Kidney capillary endothelial cell (primary cell): ENCODE results near the gene DGKI.
"Not testable (repeated sequence)": the region's sequence is repeated elsewhere in the genome, so short reads cannot be mapped to it uniquely, and the experiment has no call there.

Experiments
- DNase-seq: peaks from one replicate; pipeline ENCODE4 v3.0.0-alpha.2; 2018; ENCODE audit warnings: low spot score

DGKI gene

GRCh38 chr7:137469858-137470257 is 376.9 kb downstream of the DGKI start:
- DNase-seq: no peak

GRCh38 chr7:137469191-137469811 is 377.5 kb downstream of the DGKI start:
- DNase-seq: no peak

- DNase-seq: no peak
These were observed 383.9 kb downstream of the DGKI start for GRCh38 chr7:137462847-137463246.

GRCh38 chr7:137462074-137462715 is 384.6 kb downstream of the DGKI start:
- peak; percentile 20 for DNase-seq

- DNase-seq: no peak
These were observed 388.4 kb downstream of the DGKI start for GRCh38 chr7:137458399-137458798.

GRCh38 chr7:137454767-137455166 is 392.0 kb downstream of the DGKI start:
- no peak for DNase-seq

- peak; percentile 50 for DNase-seq
These were observed 392.5 kb downstream of the DGKI start for GRCh38 chr7:137454246-137454724.

GRCh38 chr7:137453356-137453755 is 393.4 kb downstream of the DGKI start:
- DNase-seq: no peak

GRCh38 chr7:137449016-137449415 is 397.8 kb downstream of the DGKI start:
- DNase-seq: no peak

- not testable (repeated sequence) for DNase-seq
These were observed 398.2 kb downstream of the DGKI start for GRCh38 chr7:137448572-137448971.

GRCh38 chr7:137446025-137446424 is 400.7 kb downstream of the DGKI start:
- no peak for DNase-seq

- no peak for DNase-seq
These were observed 401.5 kb downstream of the DGKI start for GRCh38 chr7:137445268-137445667.

GRCh38 chr7:137443616-137444015 is 403.2 kb downstream of the DGKI start:
- DNase-seq: no peak

GRCh38 chr7:137441451-137441850 is 405.3 kb downstream of the DGKI start:
- no peak for DNase-seq

GRCh38 chr7:137439829-137440825 is 406.6 kb downstream of the DGKI start:
- no peak for DNase-seq

- no peak for DNase-seq
These were observed 411.8 kb downstream of the DGKI start for GRCh38 chr7:137434946-137435345.

- no peak for DNase-seq
These were observed 412.2 kb downstream of the DGKI start for GRCh38 chr7:137434530-137434929.

- no peak for DNase-seq
These were observed 423.5 kb downstream of the DGKI start for GRCh38 chr7:137423321-137423720.

GRCh38 chr7:137421366-137421765 is 425.4 kb downstream of the DGKI start:
- DNase-seq: no peak

- no peak for DNase-seq
These were observed 427.9 kb downstream of the DGKI start for GRCh38 chr7:137418841-137419240.

GRCh38 chr7:137417464-137417863 is 429.3 kb downstream of the DGKI start:
- DNase-seq: no peak

- DNase-seq: no peak
These were observed 432.9 kb downstream of the DGKI start for GRCh38 chr7:137413901-137414300.

- no peak for DNase-seq
These were observed 435.3 kb downstream of the DGKI start for GRCh38 chr7:137411446-137411845.
